H1 (cell line): ENCODE data around the gene TP53RK. TPM values are rescaled to one million over a fixed set of nuclear protein-coding genes. Genes with fewer than 3 reads are reported as not detected.

Experiments
- POLR2AphosphoS5 ChIP-seq: IDR thresholded peaks from 2 replicates; pipeline ENCODE4 v1.6.1; 2011; ENCODE audit warnings: low read depth, low read length
- polyA plus RNA-seq, 7 experiments: library from polyadenylated mRNA; depleted of rRNA in 3 of 7; stranded (reverse) in 5 of 7; unstranded in 2 of 7; fragments of >200 nt in 5 of 7; fragments of 200-250 nt in 2 of 7; gene quantifications; 1 replicate in 5 of 7; 2 replicates in 1 of 7; 4 replicates in 1 of 7; pipeline versions ENCODE4 v1.2.1 to v1.2.3, GENCODE V29; 2011 to 2013; ENCODE audit warnings: missing spikeins in 2 of 7, mixed read lengths in 2 of 7
- total RNA-seq: library from RNA; stranded (reverse); fragmentation: NEBNext Ultra II Directional; extraction: Animal tissue kit (Norgen Biotek cat#: 25700); gene quantifications from 2 replicates; pipeline ENCODE4 v1.2.1, GENCODE V29; 2021

Gene TP53RK
- total and polyA plus RNA-seq, 2 of the 8 experiments (the other 6 are each of a cell fraction or from before 2014, with no cell fraction given), result 8.5 to 16.3 TPM

DNA sequence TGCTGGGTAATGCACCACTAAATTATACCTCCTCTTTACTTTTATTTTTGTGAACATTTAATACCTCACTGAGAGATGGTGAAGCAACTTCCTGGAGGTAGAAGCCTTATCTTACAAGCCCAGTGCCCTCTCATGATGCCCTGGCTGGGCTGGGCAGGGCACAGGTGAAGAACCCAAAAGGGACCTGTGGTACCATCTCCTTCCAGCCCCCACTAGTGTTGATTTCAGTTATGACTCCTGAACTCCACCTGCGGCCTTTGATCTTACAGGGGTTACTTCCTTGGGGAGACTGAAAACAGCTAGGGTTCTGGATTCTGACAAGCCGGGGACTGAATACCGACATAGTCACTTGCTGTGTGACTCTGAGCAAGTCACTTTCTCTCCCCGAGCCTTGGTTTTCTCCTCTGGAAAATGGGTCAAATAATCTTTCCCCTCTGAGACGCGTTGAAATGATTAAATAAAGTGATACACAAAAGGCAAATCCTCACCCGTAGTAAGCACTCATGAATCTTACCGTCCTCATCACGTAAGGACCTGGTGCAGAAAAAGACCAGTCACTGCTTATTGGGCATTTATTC, 39.2 kb downstream of the TP53RK start (continued):
- TF ChIP-seq POLR2AphosphoS5, result no peak
